Motor neuron (in vitro differentiated cells): ENCODE results near the gene PCDHAC2. TPM values are rescaled to one million over a fixed set of nuclear protein-coding genes. Genes with fewer than 3 reads are reported as not detected.
A peak's percentile ranks its signal among the peaks of the same experiment; 100 is the strongest.

Experiments
- ATAC-seq, 8 experiments: fragments of 200-7000 bp; cut with Tn5 transposase; replicated peaks in 6 of 8; 2 replicates each; pipeline ENCODE4 v1.8.0; 2021; ENCODE audit warnings: mild to moderate bottlenecking in 8 of 8, moderate library complexity in 8 of 8
- H3K27ac ChIP-seq, 2 donors: fragments of 250-450 bp; sonication (Bioruptor Pico); 2 replicates each; pipeline ENCODE4 v1.9.0; 2021; ENCODE audit warnings: antibody characterized with exemption in 2 of 2, mild to moderate bottlenecking in 2 of 2, moderate library complexity in 1 of 2
- H3K4me1 ChIP-seq, 2 donors: fragments of 250-450 bp; sonication (Bioruptor Pico); replicated peaks in 1 of 2; 2 replicates each; pipeline ENCODE4 v1.6.1; 2021; ENCODE audit warnings: antibody characterized with exemption in 2 of 2, mild to moderate bottlenecking in 2 of 2, moderate library complexity in 1 of 2
- H3K4me3 ChIP-seq, 5 donors: fragments of 250-450 bp; sonication (Bioruptor Pico); 2 replicates each; pipeline ENCODE4 v1.9.0; 2021; ENCODE audit warnings: antibody characterized with exemption in 5 of 5, mild to moderate bottlenecking in 5 of 5, moderate library complexity in 4 of 5
- WGBS, 10 experiments: fragments of 450-650 bp; shearing (Covaris generic); methylation state at CpG; one replicate each; pipeline ENCODE4 v1.0.0; 2022; 5-methylcytosine and 5-hydroxymethylcytosine counted together
- in situ Hi-C, 9 experiments: fragments of 400-800 bp; cut with MboI; loops; one replicate each; pipeline ENCODE4 v1.15.0; 2021; ENCODE audit warnings: low sequenced_read_pairs in 9 of 9, low pct_unique_long_range_greater_than_20kb in 2 of 9; ENCODE audit not compliant: unreplicated experiment in 9 of 9
- total RNA-seq, 8 experiments: library from RNA; unstranded; fragments of 300-600 nt; gene quantifications; 2 replicates each; pipeline versions ENCODE4 v1.2.3 to v1.2.4, GENCODE V29; 2022

The PCDHAC2 gene
- total RNA-seq, 8 experiments from 2014 or later, result 0.10 to 24.4 (median 4.8) TPM

DNA sequence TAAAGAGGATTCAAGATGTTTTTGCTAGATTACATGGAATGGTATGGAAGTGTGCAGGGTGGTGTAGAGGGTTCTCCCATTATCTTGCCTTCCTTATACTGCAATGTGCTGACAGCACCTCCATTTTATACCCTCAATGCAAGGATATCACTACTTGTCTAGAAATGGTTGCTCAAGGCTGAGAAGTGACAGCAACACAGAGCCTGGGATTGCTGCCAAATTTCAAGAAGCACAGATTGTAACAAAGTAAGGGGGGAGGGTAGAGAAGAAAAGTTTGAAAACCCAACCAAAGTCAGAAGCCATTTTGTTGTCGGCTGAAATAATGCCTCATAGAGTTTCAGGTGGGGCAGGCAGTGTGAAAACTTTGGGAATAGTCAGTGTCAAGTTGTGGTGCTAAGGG lies 29.8 kb downstream of the PCDHAC2 start:
- Histone ChIP-seq H3K27ac (no peak overlapping the region), H3K4me3 (no peak overlapping the region), H3K4me1 (peaks cover 12 to 15% of the 10 kb centered on the region in 2 donors)
- ATAC-seq, result peak in 1 of 8 experiments; percentile 26
- in situ Hi-C loops, result no loop called here
- WGBS, 10 experiments, result 0 to 100% (median 28%) methylated on average over 1 of the region's 1 CpG; no CpG with 5 or more reads in 6 of the 10 experiments

DNA sequence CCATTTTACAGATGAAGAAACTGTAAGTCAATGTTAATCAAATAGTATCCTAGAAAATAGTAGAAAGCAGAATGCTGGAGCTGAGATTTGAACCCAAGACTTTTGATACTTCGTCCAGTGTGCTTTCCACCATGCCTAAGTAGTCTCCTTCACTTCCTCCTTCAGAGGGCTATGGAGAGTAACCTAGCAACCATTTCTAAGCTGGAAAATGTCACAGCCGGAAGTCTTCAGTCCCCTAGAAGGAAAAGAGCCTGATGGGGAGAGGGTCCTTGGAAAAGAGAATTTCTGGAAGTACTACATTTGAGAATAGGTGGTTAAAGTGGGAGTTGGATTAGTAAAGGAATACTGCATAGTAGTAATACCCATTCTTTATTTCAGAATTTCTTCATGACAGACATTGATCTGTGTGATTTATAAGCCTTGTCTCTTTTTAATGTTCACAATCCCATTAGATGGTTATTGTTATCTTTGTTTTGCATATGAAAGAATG lies 32.7 kb downstream of the PCDHAC2 start:
- no peak for ATAC-seq
- H3K4me3 ChIP-seq, result no peak overlapping the region
- in situ Hi-C loops, result no loop called here
- no peak overlapping the region for H3K27ac ChIP-seq
- H3K4me1 ChIP-seq, result peaks cover 15 to 26% of the 10 kb centered on the region in 2 donors
- 0 to 80% (median 20%) methylated on average over 1 to 2 of the region's 2 CpGs; no CpG with 5 or more reads in 1 of the 10 experiments for WGBS, 10 experiments

DNA sequence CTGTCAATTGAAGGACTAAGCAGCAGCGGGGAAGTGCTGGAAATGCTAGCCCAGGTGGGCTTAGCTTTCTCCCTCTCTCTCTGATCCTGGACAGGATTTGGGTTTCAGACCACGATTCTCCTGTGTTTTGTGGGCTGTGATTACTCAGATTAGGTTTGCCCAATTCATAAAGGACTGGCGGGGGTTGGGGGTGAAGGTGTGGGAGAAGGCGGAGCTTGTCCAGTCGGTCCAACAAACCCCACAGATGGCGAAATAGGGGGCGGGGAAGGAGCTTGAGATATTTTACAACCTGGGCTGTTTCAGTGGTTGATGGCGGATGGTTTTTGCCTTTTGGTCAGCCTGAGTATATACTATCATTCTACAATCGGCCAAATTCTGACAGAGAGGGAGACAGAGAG lies 35.2 kb downstream of the PCDHAC2 start:
- Histone ChIP-seq H3K4me3 (peak overlapping the region; percentile 31 to 43 (median 34)), H3K27ac (peak overlapping the region; percentile 67 to 79), H3K4me1 (peaks cover 20 to 30% of the 10 kb centered on the region in 2 donors)
- 0 to 20% (median 0%) methylated on average over 1 to 6 of the region's 9 CpGs; no CpG with 5 or more reads in 5 of the 10 experiments for WGBS, 10 experiments
- in situ Hi-C loops, result no loop called here
- peak in 6 of 8 experiments; percentile 31 to 57 (median 42) for ATAC-seq

DNA sequence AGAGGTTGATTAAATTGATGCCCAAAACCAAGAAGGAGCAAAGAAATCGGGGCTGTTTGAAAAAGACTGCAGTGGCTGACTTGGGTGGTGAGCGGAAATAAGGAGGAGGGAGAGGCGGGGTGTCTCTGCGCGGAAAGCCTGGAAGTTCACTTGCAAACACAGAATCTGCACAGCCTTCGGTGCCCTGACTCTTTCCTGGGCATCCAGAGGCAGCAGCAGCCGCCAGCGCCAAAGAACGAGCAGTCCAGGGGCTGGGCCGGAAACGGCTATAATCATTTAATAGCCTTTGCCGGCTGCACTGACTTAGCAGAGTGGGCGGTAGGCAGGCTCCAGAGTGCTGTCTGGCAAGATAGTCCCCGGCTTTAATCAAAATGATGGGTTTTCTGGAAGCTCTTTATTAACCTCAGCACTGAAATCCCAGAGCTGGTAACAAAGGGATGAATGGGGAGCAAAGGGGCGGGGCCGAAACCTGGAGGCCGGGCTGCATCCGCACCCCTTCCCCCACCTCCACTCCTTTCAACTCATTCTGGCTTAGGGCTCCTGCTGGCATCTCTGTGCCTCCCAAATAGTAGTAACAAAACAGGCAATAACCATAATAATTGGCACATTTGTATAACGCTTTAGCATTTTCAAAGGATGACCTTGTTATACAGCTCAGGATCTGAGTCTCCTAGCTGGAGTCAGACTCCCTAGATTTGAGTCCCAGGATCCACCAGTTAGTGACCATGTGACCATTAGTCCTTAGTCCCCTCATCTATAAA lies 35.7 kb downstream of the PCDHAC2 start:
- 0 to 13% (median 0%) methylated on average over 1 to 11 of the region's 19 CpGs; no CpG with 5 or more reads in 1 of the 10 experiments for WGBS, 10 experiments

DNA sequence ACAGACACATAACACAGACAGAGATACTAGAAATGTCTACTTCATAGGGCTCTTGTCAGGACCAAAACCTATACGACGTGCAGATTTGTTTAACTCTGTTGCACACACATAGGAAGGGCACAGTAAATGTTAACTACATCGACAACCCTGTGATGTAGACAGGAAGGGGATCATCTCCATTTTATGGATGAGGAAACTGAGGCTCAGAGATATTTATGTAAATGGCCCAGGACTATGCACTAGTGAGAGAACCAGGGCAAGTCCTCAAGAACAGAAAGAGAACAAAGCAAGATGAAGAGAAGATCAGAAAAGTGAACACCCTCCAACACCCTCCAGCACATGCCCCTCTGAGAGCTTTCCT lies 36.3 kb downstream of the PCDHAC2 start:
- no peak overlapping the region for H3K4me3 ChIP-seq
- in situ Hi-C loops, result no loop called here
- WGBS, 10 experiments, result 17 to 20% (median 17%) methylated on average over 1 to 3 of the region's 3 CpGs; no CpG with 5 or more reads in 6 of the 10 experiments

More for the DNA sequence above, 35.7 kb downstream of the PCDHAC2 start:
- in situ Hi-C loops, result no loop called here
- ATAC-seq, result peak in 6 of 8 experiments; percentile 80 to 92 (median 89)
- Histone ChIP-seq H3K27ac (peak overlapping the region; percentile 67 to 79), H3K4me1 (peaks cover 20 to 30% of the 10 kb centered on the region in 2 donors), H3K4me3 (peak overlapping the region; percentile 31 to 43 (median 34))

DNA sequence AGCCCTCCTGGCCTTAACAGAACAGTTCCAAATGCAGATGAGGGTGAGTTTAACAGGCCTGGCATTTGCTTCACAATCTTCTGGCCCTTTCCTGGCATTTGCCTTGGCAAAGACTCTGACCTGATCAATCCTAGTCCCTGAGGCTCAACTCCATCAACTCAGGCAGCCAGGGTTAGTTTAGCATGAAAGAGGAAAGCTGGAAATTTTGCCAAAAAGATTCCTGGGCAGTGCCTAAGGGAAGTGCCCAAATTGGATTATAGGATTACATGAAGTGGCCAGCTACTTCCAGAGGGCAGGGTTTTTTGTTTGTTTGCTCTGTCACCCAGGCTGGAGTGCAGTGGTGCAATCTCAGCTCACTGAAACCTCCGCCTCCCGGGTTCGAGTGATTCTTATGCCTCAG lies 36.8 kb downstream of the PCDHAC2 start:
- WGBS, 10 experiments, result 39 to 100% (median 74%) methylated on average over 3 of the region's 3 CpGs; no CpG with 5 or more reads in 7 of the 10 experiments

More for the DNA sequence above, 36.3 kb downstream of the PCDHAC2 start:
- H3K4me1 ChIP-seq, result peaks cover 20 to 30% of the 10 kb centered on the region in 2 donors
- H3K27ac ChIP-seq, result peak overlapping the region in 1 of 2 donors; percentile 79
- no peak for ATAC-seq

DNA sequence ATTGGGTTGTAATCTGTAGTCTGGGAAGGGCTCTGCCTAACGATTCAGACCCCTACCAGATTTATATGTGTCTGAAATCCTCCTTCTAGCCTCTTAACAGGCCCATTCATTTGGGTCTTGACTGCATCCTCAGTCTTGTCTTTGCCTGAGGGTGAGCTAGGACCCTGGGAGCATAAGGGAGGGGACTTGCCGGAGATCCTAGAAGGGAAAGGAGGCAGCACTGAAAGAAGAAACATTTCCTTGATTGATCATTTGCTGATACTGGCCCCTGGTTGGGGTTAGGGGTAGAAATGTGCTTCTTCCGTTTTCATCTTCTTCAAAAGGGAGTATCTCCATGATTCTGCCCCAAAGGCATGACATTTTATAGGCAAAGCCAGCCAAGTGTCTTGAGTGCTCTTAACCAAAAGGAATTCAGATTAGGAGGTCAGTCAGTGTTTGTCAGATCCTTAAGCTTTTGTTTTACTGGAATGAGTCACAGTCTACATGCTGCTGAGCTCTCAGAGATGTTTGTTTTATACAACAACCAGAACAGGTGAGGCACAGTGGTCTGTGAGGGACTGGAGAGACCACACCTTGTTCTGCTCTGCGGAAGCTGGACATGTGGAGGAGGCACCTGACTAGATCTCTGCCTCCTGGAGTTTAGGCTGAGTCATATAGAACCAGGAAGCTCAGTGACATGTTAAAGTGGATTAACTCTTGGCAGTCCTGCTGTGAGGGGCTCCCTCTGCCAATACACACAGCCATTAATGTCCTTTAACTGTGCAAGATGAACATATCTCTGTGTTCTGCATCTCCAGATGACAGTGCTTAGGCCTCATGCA lies 37.7 kb downstream of the PCDHAC2 start:
- H3K4me1 ChIP-seq, result peaks cover 15 to 26% of the 10 kb centered on the region in 2 donors
- peak overlapping the region in 1 of 2 donors; percentile 28 for H3K27ac ChIP-seq
- WGBS, 10 experiments, result 14 to 34% (median 32%) methylated on average over 1 to 4 of the region's 4 CpGs; no CpG with 5 or more reads in 4 of the 10 experiments
- H3K4me3 ChIP-seq, result peak overlapping the region in 2 of 5 donors; percentile 13 to 15
- ATAC-seq, result peak in 6 of 8 experiments; percentile 41 to 67 (median 54)
- in situ Hi-C loops, result no loop called here

More for the DNA sequence above, 36.8 kb downstream of the PCDHAC2 start:
- Histone ChIP-seq H3K27ac (no peak overlapping the region), H3K4me1 (peaks cover 20 to 30% of the 10 kb centered on the region in 2 donors), H3K4me3 (no peak overlapping the region)
- in situ Hi-C loops, result no loop called here
- ATAC-seq, result no peak

DNA sequence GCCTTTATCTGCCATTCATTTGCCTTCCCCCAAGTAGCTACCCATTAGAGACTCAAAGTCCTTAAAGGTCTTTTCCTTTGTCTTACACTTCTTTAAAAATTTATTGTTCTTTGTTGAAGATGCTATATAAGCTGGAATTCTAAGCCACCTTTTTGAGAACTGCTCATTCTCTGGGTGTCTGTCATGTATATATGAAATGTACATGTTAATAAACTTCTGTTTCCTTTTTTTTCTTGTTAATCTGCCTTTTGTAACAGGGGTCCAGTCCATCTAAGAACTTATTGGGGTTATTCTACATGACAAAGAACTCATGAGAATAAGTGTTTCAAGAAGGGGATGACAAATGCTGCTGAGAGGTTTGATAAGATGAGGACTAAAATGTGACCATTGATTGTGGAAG lies 41.5 kb downstream of the PCDHAC2 start:
- ATAC-seq, result no peak
- H3K4me3 ChIP-seq, result no peak overlapping the region
- H3K4me1 ChIP-seq, result peaks cover 8% of the 10 kb centered on the region in 2 donors
- in situ Hi-C loops, result no loop called here
- no peak overlapping the region for H3K27ac ChIP-seq

DNA sequence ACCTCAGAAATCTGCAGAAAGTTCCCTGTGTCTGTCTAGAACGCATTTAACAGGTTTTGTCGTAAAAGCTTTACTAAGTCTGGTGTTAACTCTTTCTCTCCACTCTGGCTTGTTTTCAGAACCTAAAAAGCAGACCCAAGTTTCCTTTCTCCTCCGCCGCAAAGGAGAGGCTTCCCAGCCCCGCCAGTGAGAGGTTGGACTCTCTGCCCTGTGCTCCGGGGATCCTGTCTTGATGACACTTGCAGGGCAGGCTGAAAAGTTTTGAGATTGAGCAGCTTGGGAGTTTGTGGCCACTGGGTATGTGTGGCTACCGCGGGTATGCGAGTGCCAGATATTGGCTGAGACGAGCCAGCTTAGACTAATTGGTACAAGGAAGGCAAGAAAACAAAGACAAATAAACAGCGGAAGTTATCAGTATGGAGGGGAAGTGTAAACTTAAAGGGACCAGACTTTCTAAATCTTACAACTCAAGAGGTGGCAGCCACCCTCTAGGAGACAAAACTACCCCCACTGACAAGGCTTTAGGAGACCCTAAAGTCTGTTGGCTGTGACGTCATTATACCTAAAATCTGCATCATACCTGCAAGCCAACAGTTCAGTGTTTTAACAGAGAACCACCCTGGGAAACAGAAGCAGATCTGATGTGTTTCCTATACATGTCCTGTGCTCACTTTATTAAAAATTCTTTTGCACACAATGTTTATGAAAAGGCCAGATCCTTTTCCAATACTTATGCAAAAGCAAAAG lies 43.9 kb downstream of the PCDHAC2 start:
- in situ Hi-C loops, result no loop called here
- Histone ChIP-seq H3K4me1 (no peaks in the 10 kb centered on the region), H3K27ac (no peak overlapping the region), H3K4me3 (no peak overlapping the region)
- ATAC-seq, result no peak
- WGBS, 10 experiments, result 20 to 100% (median 82%) methylated on average over 4 to 12 of the region's 12 CpGs; no CpG with 5 or more reads in 1 of the 10 experiments

DNA sequence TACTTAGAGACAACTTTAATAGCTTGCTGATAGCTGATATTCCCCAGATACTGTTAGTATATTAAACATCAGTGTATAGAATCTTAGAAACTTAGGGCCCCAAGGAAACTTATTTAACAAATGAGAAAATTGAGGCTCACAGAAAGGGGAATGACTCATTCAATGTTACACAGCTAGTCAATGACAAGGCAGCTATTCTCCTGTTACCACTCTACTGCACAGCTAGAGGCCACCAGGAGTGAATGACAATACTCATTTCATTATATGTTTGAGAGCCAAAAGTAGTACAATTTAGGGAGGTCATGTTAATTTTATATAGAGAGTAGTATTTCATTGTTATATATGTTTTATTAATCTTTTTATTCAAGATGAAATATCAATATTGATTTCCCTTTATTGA lies 51.7 kb downstream of the PCDHAC2 start:
- peak in 2 of 8 experiments; percentile 58 to 61 for ATAC-seq
- Histone ChIP-seq H3K4me1 (no peaks in the 10 kb centered on the region), H3K4me3 (no peak overlapping the region), H3K27ac (no peak overlapping the region)
- in situ Hi-C loops, result no loop called here
